Nephron progenitor cell (in vitro differentiated cells): Measurements from ENCODE around the gene RPS6KA1.
"Not testable (repeated sequence)": the region's sequence is repeated elsewhere in the genome, so short reads cannot be mapped to it uniquely, and the experiment has no call there.

Experiments
- DNase-seq: peaks from one replicate; pipeline ENCODE4 v3.0.0; 2021
- H3K27ac Mint-ChIP-seq: 2 replicates; pipeline ENCODE4 v1.8.0; 2021; ENCODE audit warnings: mild to moderate bottlenecking, moderate library complexity, mixed read lengths
- H3K27me3 Mint-ChIP-seq: 2 replicates; pipeline ENCODE4 v1.8.0; 2021; ENCODE audit warnings: mild to moderate bottlenecking, low read depth, mixed read lengths; ENCODE audit not compliant: poor library complexity
- H3K36me3 Mint-ChIP-seq: 2 replicates; pipeline ENCODE4 v1.8.0; 2021; ENCODE audit warnings: low read depth, mixed read lengths
- H3K4me1 Mint-ChIP-seq: 2 replicates; pipeline ENCODE4 v1.8.0; 2021; ENCODE audit warnings: mixed read lengths
- H3K4me3 Mint-ChIP-seq: 2 replicates; pipeline ENCODE4 v1.8.0; 2021; ENCODE audit warnings: mild to moderate bottlenecking, moderate library complexity, mixed read lengths
- H3K9me3 Mint-ChIP-seq: 2 replicates; pipeline ENCODE4 v1.8.0; 2021; ENCODE audit warnings: mild to moderate bottlenecking, moderate library complexity, mixed read lengths
- CTCF ChIP-seq: fragments of 200-600 bp; sonication (generic); IDR thresholded peaks from 2 replicates; pipeline ENCODE4 v1.5.0; 2021; ENCODE audit warnings: antibody characterized with exemption

The RPS6KA1 gene

GRCh38 chr1:26582836-26583460 lies 53.4 kb downstream of the RPS6KA1 start:
- Mint-ChIP-seq H3K9me3 (peaks cover 3% of the 10 kb centered on the region), H3K27ac (peak overlapping the region; percentile 15), H3K4me1 (no peaks in the 10 kb centered on the region), H3K36me3 (no peaks in the 10 kb centered on the region), H3K27me3 (peaks cover 5% of the 10 kb centered on the region), H3K4me3 (no peak overlapping the region)
- DNase-seq: no peak
- no peak for TF ChIP-seq CTCF

- no peak overlapping the region for H3K27ac Mint-ChIP-seq
- no peak for DNase-seq
These were observed 54.3 kb downstream of the RPS6KA1 start for GRCh38 chr1:26583646-26584485.

GRCh38 chr1:26584588-26584987 lies 55.0 kb downstream of the RPS6KA1 start:
- H3K36me3 Mint-ChIP-seq, H3K27me3 Mint-ChIP-seq, H3K27ac Mint-ChIP-seq, DNase-seq, H3K4me3 Mint-ChIP-seq, H3K4me1 Mint-ChIP-seq: not testable (repeated sequence)
- peaks cover 10% of the 10 kb centered on the region for H3K9me3 Mint-ChIP-seq

More at GRCh38 chr1:26583646-26584485, 54.3 kb downstream of the RPS6KA1 start:
- H3K4me3 Mint-ChIP-seq: no peak overlapping the region
- TF ChIP-seq CTCF: no peak
- H3K9me3 Mint-ChIP-seq: peaks cover 5% of the 10 kb centered on the region
- peaks cover 2% of the 10 kb centered on the region for H3K27me3 Mint-ChIP-seq
- H3K36me3 Mint-ChIP-seq: no peaks in the 10 kb centered on the region
- no peaks in the 10 kb centered on the region for H3K4me1 Mint-ChIP-seq

GRCh38 chr1:26585471-26585870 lies 55.9 kb downstream of the RPS6KA1 start:
- Mint-ChIP-seq H3K27me3 (peaks cover 2% of the 10 kb centered on the region), H3K27ac (no peak overlapping the region), H3K4me3 (no peak overlapping the region), H3K4me1 (no peaks in the 10 kb centered on the region), H3K36me3 (no peaks in the 10 kb centered on the region), H3K9me3 (peaks cover 10% of the 10 kb centered on the region)
- DNase-seq: no peak
- no peak for TF ChIP-seq CTCF

- no peak overlapping the region for H3K4me3 Mint-ChIP-seq
- peaks cover 5% of the 10 kb centered on the region for H3K36me3 Mint-ChIP-seq
These were observed 63.8 kb downstream of the RPS6KA1 start for GRCh38 chr1:26593385-26593784.

GRCh38 chr1:26594593-26594992 lies 65.0 kb downstream of the RPS6KA1 start:
- peaks cover 17% of the 10 kb centered on the region for H3K9me3 Mint-ChIP-seq

More at GRCh38 chr1:26593385-26593784, 63.8 kb downstream of the RPS6KA1 start:
- DNase-seq: no peak
- TF ChIP-seq CTCF: no peak
- Mint-ChIP-seq H3K4me1 (peaks cover 8% of the 10 kb centered on the region), H3K9me3 (peaks cover 24% of the 10 kb centered on the region), H3K27me3 (peaks cover 13% of the 10 kb centered on the region), H3K27ac (no peak overlapping the region)

More at GRCh38 chr1:26594593-26594992, 65.0 kb downstream of the RPS6KA1 start:
- not testable (repeated sequence) for H3K4me3 Mint-ChIP-seq, DNase-seq, H3K36me3 Mint-ChIP-seq, H3K27ac Mint-ChIP-seq
- H3K4me1 Mint-ChIP-seq: peaks cover 16% of the 10 kb centered on the region
- peaks cover 13% of the 10 kb centered on the region for H3K27me3 Mint-ChIP-seq
